Stimulated activated CD4-positive, alpha-beta T cell treated with anti-CD3 and anti-CD28 coated beads, Interleukin-1b, Interleukin-23, amount 100 ng/mL, for 4 hours (primary cell): ENCODE results near the gene NRXN3.

ENCODE experiments used
- DNase-seq, 2 donors: peaks; one replicate each; pipeline ENCODE4 v3.0.0-alpha.2; 2020; ENCODE audit warnings: low read depth in 2 of 2

NRXN3 gene

DNA sequence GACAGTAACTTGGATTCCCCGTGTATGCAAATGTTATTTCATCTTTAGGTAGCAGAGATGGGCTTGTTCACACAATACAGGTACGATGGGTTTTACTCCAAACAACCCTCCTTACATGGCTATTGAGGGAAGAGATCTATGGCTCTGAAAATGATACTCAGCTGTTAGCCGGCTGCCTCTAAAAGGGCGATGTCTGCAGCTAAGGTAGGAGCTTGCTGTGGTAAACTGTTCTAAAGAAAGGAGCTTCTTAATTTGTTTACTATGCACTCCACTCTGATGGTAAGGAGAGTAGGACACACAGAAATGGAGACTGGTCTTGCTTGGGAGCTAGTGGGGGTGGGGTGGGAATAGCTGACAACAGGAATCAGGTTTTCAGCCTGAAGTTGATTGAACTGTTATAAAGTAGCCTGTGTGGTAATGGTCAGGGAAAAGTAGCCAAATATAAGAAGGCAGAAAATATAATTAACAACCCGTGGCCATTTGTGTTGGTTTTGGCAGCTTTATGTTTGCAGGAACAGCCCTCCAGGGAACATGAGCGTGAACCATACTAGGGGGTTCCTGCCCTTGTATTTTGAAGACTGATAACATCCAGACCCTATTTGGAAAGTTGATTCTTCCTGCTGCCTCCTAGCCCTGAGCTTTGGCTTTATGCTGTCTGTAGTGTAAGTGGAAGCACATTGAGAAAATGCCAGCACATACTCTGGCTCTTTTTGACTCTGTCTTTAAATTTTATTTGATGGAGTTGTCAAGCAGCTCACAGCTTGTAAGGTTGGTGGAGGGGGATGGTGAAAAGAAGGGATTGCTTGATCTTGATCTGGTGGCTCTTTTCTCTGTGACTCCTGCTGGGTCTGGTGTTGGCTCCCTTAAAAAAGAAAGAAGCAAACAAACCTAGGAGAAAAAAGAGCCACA is 1111.3 kb downstream of the NRXN3 start:
- no peak for DNase-seq

DNA sequence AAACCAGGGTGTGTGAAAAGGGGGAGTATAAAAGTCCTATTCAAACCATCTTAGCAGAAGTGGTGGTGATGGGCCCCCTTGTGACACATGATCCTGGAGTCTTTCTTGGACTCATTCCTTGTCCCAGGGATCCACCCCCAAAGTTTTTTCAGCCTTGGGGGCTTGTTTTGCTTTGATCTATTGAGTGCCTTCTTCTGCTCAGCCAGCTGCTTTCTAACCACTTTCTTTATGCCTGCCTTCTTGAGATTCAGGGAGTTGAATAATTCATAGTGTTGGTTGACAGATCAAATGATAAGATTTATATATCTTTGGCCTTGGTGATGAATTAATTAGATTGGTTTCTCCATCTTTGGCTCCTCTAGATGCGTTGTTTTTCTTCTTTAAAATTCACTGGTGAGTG is 1114.4 kb downstream of the NRXN3 start:
- no peak for DNase-seq

DNA sequence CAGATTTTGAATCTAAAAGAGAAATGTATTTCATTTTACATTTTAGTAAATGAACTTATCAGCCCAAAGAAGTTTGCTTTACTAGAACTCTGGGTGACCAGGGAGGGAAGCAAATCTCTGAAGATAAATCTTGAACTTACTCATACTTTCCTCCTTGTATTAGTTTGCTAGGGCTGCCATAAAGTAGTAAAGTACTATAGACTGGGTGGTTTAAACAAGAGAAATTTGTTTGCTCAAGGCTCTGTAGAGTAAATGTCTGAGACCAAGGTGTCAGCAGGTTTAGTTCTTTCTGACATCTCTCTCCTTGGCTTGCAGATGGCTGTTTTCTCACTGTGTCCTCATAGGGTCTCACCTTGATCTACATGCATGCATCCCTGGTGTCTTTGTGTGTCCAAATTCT is 1115.1 kb downstream of the NRXN3 start:
- DNase-seq = no peak

DNA sequence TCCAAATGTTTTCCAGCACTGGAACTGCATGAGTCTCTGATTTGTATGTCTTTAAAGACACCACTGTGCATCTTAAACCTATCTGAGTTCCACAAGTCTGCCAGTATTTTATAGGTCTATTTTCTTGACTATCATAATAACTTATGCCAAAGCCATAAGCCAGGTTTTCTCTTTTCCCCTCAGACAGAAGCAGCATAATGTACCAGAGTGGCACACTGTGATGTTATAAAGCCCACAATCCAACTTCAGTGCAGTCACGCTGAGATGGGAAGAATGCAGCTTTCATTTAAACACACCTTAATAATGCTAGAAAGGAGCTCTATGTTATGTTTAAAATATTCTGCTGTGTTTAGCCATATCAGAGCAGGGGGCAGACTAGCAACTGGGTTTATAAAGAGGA is 1117.8 kb downstream of the NRXN3 start:
- no peak for DNase-seq

DNA sequence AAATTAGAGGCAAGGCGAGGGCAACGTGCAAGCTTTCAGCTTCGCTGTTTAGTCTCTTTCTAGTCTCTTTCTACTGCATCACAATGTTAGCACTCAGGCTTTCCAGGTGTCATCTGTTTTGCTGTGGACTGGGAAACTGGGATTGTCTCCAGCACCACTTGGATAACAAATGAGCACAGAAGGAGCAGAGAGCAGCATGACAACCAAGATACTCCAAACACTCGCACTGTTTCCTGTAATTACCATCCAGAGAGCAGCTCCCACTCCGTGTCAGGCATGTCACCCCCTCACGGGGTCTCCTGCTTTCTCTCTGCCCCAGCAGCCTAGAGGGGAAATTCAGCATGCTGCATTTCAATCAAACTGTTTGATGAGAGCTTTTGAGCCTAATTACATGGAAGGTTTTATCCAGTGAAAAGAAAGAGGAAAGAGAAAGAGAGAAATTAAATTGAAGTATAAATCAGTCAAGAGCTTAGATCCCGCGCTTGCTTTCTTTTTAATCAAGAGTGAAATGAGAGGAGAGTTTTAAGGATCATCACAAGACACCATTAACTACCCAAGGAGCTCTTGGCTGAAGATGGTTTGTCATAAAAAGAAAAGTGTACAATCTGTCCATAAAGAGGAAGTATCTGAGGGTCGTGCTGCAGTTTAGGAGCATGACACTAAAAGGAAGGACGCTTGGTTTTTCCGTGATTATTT is 1123.5 kb downstream of the NRXN3 start:
- no peak for DNase-seq

DNA sequence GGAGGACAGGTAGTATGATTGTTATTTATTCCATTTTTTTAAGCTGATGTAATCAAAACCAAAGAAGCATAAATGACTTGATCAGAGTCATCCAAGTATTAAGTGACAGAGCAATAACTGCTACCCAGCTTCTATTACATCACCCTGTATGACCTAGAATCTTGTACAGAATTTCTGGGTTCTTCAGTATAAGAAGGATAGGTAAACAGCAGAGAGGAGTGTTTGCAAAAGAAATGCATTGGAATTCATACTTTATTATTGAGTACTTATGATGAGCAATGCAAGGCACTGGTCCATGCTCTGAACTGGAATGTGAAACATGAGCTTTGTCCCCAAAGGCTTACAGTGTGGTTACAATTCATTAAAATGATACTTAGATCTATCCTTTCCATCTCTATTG is 1124.3 kb downstream of the NRXN3 start:
- DNase-seq = no peak

DNA sequence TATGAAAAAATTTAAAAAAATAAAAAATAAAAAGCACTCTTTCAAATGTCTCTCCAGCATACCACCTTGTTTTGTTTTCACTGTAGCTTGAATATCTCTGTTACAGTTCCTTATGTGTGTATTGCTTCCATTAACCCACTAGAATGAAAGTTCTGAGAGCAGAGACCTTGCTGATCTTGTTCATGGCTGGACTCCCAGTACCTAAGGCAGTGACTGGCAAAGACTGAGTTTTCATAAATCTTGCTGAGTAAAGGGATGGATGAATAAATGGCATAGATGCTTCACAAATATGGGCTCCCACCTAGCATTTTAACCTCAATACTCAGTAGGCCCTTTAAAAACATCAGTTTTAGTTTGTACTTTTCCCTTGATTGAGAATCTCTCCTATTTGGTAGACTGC is 1125.2 kb downstream of the NRXN3 start:
- DNase-seq = no peak

DNA sequence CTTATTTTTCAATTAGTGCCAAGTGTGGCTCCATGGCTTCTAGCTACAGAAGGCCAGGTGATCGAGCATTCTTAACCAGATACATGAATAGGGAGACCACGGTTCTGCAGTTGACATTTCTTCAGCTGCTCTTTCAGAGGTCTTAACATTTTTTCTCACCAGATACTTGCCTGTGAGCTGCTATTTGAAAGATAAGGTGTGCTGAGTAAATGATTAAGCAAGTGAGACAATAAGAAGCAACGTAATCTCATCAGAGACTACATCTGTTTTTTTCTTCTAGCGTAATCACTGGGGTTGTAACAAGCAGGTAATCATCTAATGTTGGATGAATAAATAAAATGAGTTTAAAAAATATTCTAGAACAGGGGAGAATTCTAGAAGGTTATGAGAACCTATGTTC is 1128.2 kb downstream of the NRXN3 start:
- no peak for DNase-seq

DNA sequence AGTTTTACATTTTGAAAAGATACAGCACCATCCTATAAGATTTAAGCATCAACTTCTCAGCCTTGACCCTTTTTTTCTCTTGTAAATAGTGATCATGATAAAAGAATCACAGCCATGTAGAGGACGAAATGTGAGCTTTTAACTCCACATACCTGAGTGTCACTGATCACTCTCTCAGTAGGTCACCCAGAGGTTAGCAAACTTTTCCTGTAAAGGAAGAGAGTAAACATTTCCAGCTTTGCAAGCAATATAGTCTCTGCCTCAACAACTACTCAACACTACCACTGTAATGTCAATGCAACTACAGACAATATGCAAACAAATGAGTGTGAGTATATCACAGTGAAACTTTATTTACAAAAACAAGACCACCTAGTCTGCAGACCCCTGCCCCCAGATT is 1129.0 kb downstream of the NRXN3 start:
- DNase-seq = no peak

DNA sequence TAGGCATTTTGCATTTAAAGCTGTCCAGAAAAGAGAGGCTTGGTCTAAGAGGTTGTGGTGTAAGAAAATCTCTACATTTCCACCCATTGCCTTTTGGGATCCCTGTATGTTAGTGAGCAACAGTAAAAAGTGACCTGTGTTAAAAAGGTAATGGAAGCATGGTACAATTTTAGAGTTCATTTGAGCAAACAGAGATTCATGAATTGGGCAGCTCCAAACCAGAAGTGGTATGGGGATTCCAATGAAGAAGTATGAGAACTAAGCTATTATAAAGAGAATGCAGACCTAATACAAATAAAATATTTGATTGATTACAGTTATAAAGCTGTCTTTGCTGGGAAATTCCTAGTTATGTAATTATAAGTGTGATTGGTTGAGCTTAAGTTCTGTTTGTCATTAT is 1134.1 kb downstream of the NRXN3 start:
- no peak for DNase-seq

DNA sequence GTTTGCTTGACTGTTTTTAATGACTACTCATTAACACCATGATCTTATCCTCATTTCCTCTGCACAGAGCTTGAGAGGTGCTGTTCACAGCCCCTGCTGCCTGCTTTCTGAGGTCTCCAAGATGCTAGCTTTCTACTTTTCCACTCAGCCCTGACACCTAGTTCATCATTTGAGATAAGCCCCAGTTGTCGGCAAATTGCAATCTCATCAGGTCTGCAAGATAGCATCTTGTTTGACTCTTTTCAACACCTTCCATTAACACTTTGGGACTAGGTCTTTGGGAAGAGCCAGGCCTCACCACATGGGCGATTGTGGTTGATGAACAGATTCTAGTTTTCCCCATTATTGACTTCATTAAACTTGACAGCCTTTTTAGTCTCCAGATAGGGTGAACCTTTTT is 1136.4 kb downstream of the NRXN3 start:
- no peak for DNase-seq

DNA sequence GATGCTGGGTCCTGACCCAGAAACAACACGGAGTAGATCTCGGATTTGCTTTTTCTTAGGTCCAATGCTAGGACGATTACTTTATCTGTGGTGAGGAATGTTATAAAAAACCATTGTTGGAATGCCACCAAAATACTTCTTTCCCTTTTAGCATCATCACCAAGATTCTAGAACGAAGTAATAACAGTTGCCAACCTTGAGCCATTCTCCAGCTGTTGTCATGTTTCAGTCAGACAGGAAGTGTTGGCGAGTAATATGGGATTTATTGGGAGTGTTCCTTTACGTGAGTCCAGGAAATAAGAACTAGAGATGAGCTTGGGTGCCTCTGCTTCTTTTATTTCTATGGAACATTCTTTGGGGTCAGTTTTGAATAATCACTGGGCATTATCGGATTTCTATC is 1148.2 kb downstream of the NRXN3 start:
- DNase-seq = no peak

DNA sequence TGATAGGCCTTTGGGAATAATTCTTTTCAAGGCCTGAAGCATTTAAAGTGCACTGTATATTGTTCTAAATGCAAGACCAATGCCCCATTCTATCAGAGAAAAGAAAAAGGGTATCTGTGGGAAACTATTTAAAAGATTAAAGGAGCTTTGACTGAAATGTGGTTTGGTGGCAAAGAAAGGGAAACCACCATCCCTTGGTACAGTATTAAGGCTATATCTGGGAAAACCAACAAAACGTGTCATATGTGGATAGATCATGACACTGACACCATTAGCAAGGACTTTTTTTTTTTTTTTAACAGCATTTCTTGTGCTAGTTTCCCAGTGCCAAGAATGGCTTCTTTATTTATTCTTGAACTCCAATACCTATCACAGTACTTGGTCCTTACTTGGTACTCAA is 1150.4 kb downstream of the NRXN3 start:
- DNase-seq = no peak

DNA sequence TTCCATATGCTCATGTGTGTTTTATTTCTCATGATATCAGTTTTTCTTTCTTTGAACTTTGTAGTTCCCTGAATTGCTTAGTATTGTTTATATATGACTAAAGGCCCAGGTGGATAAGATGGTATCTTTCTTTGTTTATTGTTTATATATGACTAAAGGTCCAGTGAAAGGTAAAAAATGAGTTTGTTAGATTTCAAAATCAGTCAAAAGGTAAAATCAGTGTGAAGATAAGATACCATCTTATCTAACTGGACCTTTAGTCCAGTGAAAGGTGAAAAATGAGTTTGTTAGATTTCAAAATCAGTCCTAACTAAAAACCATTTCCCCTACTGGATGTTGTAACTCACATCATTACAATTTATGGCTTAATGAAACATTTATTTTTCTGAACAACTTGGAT is 1150.9 kb downstream of the NRXN3 start:
- DNase-seq = no peak

DNA sequence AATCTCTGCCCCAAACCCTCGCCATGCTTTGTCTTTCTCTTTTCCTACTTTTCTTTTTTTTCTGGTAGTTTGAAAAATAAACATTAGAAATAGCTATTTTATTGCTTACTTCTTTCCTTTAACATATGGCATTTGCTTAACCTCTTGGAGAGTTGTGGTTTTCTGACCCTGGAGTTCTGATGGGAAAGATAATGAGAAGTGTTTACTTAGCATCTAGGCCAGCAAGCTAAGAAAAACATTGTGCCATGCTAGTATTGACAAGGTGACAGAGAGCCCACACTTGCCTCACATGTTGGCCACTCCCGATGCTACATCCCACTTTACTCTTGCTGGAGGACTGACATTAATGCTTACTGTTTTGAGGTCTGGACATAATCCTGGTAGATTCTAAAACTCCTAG is 1154.9 kb downstream of the NRXN3 start:
- DNase-seq = no peak

DNA sequence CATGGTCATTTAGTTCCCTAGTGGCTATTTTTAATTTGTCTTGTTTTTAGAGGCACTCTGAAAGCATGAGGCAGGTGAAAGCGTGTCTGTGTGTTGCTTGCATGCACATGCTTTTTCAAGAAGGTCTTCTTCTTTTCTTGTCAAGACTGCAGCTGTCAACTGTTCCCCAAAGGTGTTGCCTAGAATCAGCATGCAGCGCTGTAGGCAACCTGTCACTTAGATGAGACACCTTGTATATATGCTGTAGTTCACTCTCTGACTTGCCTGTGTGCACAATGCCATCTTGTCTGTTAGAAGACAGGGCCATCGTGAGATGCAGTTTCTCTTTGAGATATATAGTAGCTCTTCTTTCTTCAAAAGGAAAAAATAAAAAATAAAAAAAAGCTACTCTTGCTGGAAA is 1155.4 kb downstream of the NRXN3 start:
- DNase-seq = no peak

DNA sequence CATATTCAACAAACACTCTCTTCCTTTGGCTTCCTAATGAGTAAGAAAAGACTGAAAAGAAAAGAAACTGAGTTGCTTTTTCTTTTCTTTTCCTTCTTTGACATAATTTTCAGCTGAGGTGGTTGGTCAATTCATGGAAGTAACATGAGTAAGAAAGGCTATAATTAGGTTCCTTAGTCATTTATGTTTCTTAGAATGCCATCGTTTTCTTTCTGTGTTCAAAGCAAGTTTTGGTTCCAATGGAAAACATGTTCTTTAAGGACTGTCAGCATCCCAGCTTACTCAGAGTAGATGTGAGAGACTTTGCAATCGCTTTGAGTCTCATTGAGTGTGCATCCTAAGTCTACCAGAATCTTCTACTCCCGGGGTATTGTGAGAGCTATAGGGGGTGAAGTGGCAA is 1158.7 kb downstream of the NRXN3 start:
- DNase-seq = no peak

DNA sequence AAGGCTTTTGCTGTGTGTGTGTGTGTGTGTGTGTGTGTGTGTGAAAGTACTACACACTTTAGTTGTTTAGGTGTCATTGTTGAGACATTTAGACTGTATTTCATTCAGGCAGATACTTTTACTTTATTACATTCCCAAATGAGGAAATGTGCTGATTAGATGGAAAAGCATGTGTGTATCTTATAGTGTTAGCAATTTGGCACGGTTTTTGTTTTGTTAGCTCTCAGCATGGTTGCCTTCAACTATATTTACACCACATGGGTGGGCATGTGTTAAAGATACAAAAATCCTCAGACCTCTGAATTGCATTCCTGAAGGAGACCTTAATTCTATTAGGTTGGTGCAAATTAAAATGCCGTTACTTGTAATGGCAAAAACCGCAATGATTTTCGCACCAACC is 1161.7 kb downstream of the NRXN3 start:
- DNase-seq = no peak

DNA sequence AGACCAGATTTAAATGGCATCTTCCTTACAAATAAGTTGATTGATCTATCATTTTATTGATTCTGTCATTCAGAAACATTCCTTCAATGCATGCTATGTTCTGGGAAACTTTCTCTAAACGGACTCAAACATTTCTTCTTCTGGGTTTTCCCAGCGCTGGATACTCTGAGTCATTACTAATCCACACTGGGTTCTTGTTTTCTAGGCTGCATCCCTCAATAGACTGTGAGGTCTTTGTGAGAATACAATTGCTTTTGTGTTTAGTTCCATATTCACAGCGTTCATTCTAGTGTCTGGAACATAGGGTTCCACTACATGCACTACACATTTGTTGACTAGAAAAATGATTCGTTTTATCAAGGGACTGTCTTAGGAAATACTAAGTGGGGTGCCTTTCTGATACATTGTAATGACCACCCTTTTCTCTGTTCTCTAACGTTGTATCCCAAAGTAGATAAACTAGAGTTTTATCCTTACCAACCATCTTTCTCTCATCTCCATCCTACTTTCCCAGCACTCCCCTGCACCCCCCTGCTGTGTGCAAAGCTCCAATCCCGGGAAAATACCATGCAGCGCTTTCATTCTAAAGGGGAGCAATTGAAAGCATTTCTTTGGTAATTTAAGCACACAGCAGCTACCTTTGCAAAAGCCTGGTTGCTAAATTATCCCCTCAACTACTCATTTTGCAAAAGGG is 1162.5 kb downstream of the NRXN3 start:
- DNase-seq = no peak

DNA sequence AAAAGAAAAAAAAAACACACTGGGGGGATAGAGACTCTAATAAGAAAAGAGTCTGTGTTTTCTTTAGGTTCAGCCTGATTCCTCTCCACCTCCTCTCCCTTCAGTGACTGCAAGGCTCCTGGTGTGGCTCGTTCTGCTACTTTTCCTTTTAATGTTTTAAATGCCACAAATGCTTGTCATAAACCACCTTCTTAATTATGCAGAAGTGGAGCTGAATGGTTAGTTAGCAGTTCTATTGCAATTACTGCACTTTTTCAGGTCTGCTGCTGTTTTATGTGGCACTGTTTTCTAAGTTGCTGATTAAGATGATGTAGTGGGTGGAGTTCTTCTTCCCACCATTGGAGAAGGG is 1163.0 kb downstream of the NRXN3 start:
- DNase-seq = no peak

DNA sequence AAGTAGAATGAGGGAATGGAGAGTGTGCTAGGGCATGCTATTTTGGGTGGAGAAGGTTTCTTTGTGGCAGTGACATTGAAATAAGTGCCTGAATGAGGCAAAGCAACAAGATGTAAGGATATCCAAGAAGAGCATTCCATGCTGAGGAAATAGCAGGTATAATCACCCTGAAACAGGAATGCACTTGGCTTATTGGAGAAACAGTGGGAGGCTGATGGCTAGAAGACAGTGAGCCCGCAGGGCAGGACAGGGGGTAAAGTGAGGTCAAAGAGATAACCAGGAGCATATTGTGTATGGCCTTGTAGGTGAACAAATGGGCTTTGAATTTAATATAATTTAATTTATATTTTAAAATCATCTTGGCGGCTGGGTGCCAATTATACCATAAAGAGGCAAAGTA is 1164.1 kb downstream of the NRXN3 start:
- DNase-seq = no peak

DNA sequence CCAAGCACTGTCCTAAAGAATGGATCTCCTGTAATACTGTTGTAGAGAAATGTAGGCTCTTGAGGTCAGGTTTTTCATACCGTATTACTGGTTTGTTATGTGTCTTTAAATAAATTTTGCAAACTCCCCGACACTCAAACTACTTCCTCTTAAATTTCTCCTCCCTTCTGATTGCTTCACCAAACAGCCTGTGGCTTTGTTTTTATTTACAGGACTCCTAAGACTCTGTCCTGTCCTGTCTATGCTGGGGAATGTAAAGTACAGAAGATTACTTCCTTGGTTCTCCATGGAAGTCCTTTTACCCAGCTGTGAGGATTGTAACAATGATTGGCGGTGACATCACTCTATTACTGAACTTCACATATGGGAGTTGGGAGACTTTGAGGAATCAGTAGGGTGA is 1167.6 kb downstream of the NRXN3 start:
- DNase-seq = no peak

DNA sequence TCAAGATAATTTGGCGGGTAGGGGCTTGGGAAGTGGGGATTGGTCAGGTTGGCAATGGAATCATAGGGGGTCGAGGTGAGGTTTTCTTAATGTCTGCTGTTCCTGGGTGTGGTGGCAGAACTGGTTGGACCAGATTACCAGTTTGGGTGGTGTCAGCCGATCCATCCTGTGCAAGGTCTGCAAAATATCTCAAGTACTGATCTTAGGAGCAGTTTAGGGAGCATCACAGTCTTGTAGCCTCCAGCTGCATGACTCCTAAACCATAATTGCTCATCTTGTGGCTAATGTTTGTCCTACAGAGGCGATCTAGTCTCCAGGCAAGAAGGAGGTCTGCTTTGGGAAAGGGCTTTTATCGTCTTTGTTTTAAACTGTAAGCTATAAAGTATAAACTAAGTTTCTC is 1172.8 kb downstream of the NRXN3 start:
- DNase-seq = no peak
